AG09309 (cell line): ENCODE data around the gene APP.

Experiments
- DNase-seq: peaks from one replicate; pipeline ENCODE4 v3.0.0-alpha.2; 2010; ENCODE audit warnings: low read depth
- H3K4me3 ChIP-seq: 2 replicates; pipeline ENCODE4 v1.5.1; 2011; ENCODE audit warnings: mild to moderate bottlenecking, low read depth, low read length, moderate library complexity; ENCODE audit not compliant: control insufficient read depth
- CTCF ChIP-seq: IDR thresholded peaks from 2 replicates; pipeline ENCODE4 v1.5.1; 2011; ENCODE audit warnings: mild to moderate bottlenecking, low read depth, low read length, inconsistent platforms; ENCODE audit not compliant: insufficient read depth, control insufficient read depth; ENCODE audit errors: missing control alignments

APP gene

GRCh38 chr21:26124896-26125295 is 45.7 kb downstream of the APP start:
- TF ChIP-seq CTCF = no peak
- no peak for DNase-seq
- H3K4me3 ChIP-seq = no peak overlapping the region

GRCh38 chr21:26124421-26124833 is 46.1 kb downstream of the APP start:
- TF ChIP-seq CTCF = no peak
- H3K4me3 ChIP-seq = no peak overlapping the region
- no peak for DNase-seq

GRCh38 chr21:26123012-26123411 is 47.6 kb downstream of the APP start:
- DNase-seq = no peak
- H3K4me3 ChIP-seq = no peak overlapping the region
- TF ChIP-seq CTCF = no peak

- TF ChIP-seq CTCF = no peak
- no peak overlapping the region for H3K4me3 ChIP-seq
- DNase-seq = no peak
Observed at GRCh38 chr21:26120828-26121227, 49.7 kb downstream of the APP start.

GRCh38 chr21:26119906-26120305 is 50.7 kb downstream of the APP start:
- no peak for TF ChIP-seq CTCF
- no peak for DNase-seq
- no peak overlapping the region for H3K4me3 ChIP-seq

GRCh38 chr21:26118938-26119540 is 51.5 kb downstream of the APP start:
- no peak for DNase-seq
- no peak overlapping the region for H3K4me3 ChIP-seq
- no peak for TF ChIP-seq CTCF

- H3K4me3 ChIP-seq = no peak overlapping the region
- DNase-seq = no peak
- no peak for TF ChIP-seq CTCF
Observed at GRCh38 chr21:26117972-26118367, 52.6 kb downstream of the APP start.
